AG10803 (cell line): Measurements from ENCODE around the gene LMOD3.
A peak's percentile ranks its signal among the peaks of the same experiment; 100 is the strongest.

Source experiments
- DNase-seq: peaks from one replicate; pipeline ENCODE4 v3.0.0; 2010; ENCODE audit warnings: low read depth
- H3K4me3 ChIP-seq: 2 replicates; pipeline ENCODE4 v1.5.1; 2011; ENCODE audit warnings: mild to moderate bottlenecking, low read length, control low read depth
- CTCF ChIP-seq: conservative IDR thresholded peaks from 2 replicates; pipeline ENCODE4 v1.5.1; 2011; ENCODE audit warnings: mild to moderate bottlenecking, low read length, control low read depth, inconsistent platforms

LMOD3 gene

GRCh38 chr3:69107841-69108240, 14.6 kb downstream of the LMOD3 start:
- H3K4me3 ChIP-seq = no peak overlapping the region
- TF ChIP-seq CTCF = no peak
- DNase-seq = no peak

DNA sequence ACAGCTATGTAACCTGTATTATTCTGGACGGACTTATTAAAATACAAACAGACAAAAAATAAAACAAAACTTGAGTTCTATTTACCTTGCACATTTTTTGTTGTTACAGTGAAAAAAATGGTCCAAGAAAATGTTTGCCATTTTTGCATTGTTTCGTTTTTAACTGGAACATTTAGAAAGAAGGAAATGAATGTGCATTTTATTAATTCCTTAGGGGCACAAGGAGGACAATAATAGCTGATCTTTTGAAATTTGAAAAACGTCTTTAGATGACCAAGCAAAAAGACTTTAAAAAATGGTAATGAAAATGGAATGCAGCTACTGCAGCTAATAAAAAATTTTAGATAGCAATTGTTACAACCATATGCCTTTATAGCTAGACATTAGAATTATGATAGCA, 17.1 kb downstream of the LMOD3 start:
- no peak for TF ChIP-seq CTCF
- peak; percentile 35 for DNase-seq
- H3K4me3 ChIP-seq = no peak overlapping the region

GRCh38 chr3:69104586-69104985, 17.8 kb downstream of the LMOD3 start:
- H3K4me3 ChIP-seq = no peak overlapping the region
- DNase-seq = no peak
- no peak for TF ChIP-seq CTCF

- TF ChIP-seq CTCF = no peak
- H3K4me3 ChIP-seq = no peak overlapping the region
- DNase-seq = no peak
Observed at GRCh38 chr3:69103123-69103522, 19.3 kb downstream of the LMOD3 start.

- no peak for DNase-seq
- H3K4me3 ChIP-seq = no peak overlapping the region
- TF ChIP-seq CTCF = no peak
Observed at GRCh38 chr3:69102384-69102783, 20.0 kb downstream of the LMOD3 start.

- no peak for TF ChIP-seq CTCF
- H3K4me3 ChIP-seq = no peak overlapping the region
- no peak for DNase-seq
Observed at GRCh38 chr3:69099576-69099975, 22.8 kb downstream of the LMOD3 start.

DNA sequence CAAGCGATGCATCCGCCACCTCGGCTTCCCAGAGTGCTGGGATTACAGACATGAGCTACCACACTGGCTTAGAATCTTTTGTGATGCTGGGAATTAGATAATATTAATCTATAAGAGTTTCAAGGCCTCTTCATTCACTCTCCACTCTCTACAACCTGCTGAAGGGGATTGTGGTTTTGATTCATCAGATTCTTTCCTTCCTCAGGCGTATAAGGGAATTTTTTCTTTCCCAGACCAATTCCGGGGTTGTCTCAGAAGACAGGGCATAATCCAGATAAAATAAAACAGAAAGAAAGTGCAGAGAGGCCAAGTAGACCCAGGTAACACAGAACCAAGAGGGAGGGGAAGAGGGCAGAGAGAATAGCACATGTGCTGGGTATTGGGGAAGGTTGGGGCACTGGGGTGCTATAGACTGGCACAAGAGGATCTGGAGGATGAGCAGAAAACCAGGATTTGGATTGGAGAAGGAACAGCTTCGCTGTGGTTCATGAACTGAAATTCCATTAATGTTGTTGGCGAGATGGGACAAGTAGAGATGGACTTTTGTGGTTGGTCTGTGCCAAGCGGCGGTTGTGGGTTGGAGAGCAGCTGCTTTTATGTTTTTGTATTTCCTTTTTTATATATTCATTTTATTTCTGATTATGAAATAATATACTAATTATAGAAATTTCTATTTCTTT, 24.8 kb downstream of the LMOD3 start:
- no peak for DNase-seq
- no peak for TF ChIP-seq CTCF
- no peak overlapping the region for H3K4me3 ChIP-seq
